ENCODE measurements around the gene GGTLC2. TPM values are rescaled to one million over a fixed set of nuclear protein-coding genes. Genes with fewer than 3 reads are reported as not detected.

GGTLC2 gene
- polyA plus RNA-seq, 1 donor from 2014 or later = not detected

DNA sequence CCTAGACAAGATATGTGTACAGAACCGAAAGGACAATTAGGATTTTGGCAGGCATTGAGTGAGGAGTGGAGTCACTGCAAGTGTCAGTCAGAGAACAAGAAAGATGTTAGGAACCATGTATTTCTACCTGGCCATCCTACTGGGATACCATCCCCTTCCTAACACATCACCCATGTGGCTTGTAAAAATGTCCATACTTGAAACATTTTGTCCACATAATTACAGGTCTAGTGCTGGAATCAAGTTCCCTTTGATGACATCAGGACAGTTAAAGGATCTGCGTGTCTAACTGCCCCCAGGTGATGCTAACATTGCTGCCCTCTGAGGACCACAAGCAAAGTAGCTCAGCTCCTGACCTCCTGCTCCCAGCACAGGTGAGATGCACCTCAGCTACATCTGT is 31.9 kb upstream of the GGTLC2 start:
- Histone ChIP-seq H3K27ac (ENCODE audit: low read length) (no peak overlapping the region), H3K4me2 (ENCODE audit: low read length) (no peak overlapping the region), H3F3A (ENCODE audit: insufficient read depth, low read length, poor library complexity, severe bottlenecking) (no peaks in the 10 kb centered on the region), H3K9me3 (ENCODE audit: low read length) (no peaks in the 10 kb centered on the region), H3K9ac (ENCODE audit: low read length) (no peak overlapping the region), H3K27me3 (ENCODE audit: insufficient read depth, low read depth, low read length) (no peaks in the 10 kb centered on the region), H3K9me2 (ENCODE audit: insufficient read depth, low read length) (no peaks in the 10 kb centered on the region), H2AFZ (ENCODE audit: low read depth, low read length) (no peak overlapping the region), H3K36me3 (ENCODE audit: insufficient read depth, low read length) (no peaks in the 10 kb centered on the region), H3K79me2 (replicated peaks; ENCODE audit: insufficient read depth, low read length) (no peaks in the 10 kb centered on the region), H4K20me1 (ENCODE audit: insufficient read depth) (no peaks in the 10 kb centered on the region), H3K4me3 (ENCODE audit: low read length) (no peak overlapping the region)
- TF ChIP-seq RAD21 (conservative IDR thresholded peaks at IDR 0.05) = no peak
- TF ChIP-seq TAF1 (IDR thresholded peaks at IDR 0.05; ENCODE audit: low read depth) = no peak
- TF ChIP-seq SMC3 (conservative IDR thresholded peaks at IDR 0.05; ENCODE audit: poor library complexity) = no peak
- TF ChIP-seq REST (IDR thresholded peaks at IDR 0.05; ENCODE audit: borderline replicate concordance) = no peak
- TF ChIP-seq MXI1 (conservative IDR thresholded peaks at IDR 0.05; ENCODE audit: poor library complexity, severe bottlenecking) = no peak
- TF ChIP-seq, protein P1, sequence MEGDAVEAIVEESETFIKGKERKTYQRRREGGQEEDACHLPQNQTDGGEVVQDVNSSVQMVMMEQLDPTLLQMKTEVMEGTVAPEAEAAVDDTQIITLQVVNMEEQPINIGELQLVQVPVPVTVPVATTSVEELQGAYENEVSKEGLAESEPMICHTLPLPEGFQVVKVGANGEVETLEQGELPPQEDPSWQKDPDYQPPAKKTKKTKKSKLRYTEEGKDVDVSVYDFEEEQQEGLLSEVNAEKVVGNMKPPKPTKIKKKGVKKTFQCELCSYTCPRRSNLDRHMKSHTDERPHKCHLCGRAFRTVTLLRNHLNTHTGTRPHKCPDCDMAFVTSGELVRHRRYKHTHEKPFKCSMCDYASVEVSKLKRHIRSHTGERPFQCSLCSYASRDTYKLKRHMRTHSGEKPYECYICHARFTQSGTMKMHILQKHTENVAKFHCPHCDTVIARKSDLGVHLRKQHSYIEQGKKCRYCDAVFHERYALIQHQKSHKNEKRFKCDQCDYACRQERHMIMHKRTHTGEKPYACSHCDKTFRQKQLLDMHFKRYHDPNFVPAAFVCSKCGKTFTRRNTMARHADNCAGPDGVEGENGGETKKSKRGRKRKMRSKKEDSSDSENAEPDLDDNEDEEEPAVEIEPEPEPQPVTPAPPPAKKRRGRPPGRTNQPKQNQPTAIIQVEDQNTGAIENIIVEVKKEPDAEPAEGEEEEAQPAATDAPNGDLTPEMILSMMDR (IDR thresholded peaks at IDR 0.05; ENCODE audit: poor library complexity, severe bottlenecking) = no peak
- TF ChIP-seq POLR2AphosphoS5 (IDR thresholded peaks at IDR 0.05) = no peak
- no peak for TF ChIP-seq EZH2 (IDR thresholded peaks at IDR 0.05; ENCODE audit: borderline replicate concordance, insufficient read depth, low read length, poor library complexity, severe bottlenecking)
- TF ChIP-seq EP300 (conservative IDR thresholded peaks at IDR 0.05; ENCODE audit: poor library complexity, severe bottlenecking) = no peak

GRCh38 chr22:22614065-22614464 is 30.3 kb upstream of the GGTLC2 start:
- no peak for TF ChIP-seq POLR2AphosphoS5 (IDR thresholded peaks at IDR 0.05)
- no peak for TF ChIP-seq EZH2 (IDR thresholded peaks at IDR 0.05; ENCODE audit: borderline replicate concordance, insufficient read depth, low read length, poor library complexity, severe bottlenecking)
- no peak for TF ChIP-seq SMC3 (conservative IDR thresholded peaks at IDR 0.05; ENCODE audit: poor library complexity)
- TF ChIP-seq REST (IDR thresholded peaks at IDR 0.05; ENCODE audit: borderline replicate concordance) = no peak
- TF ChIP-seq, protein P1 (IDR thresholded peaks at IDR 0.05; ENCODE audit: poor library complexity, severe bottlenecking) = no peak
- TF ChIP-seq EP300 (conservative IDR thresholded peaks at IDR 0.05; ENCODE audit: poor library complexity, severe bottlenecking) = no peak
- TF ChIP-seq TAF1 (IDR thresholded peaks at IDR 0.05; ENCODE audit: low read depth) = no peak
- no peak for TF ChIP-seq MXI1 (conservative IDR thresholded peaks at IDR 0.05; ENCODE audit: poor library complexity, severe bottlenecking)
- no peak for TF ChIP-seq RAD21 (conservative IDR thresholded peaks at IDR 0.05)
- no peaks in the 10 kb centered on the region for H3K9me3 ChIP-seq (ENCODE audit: low read length)
- H3K4me2 ChIP-seq (ENCODE audit: low read length) = no peak overlapping the region

More at GRCh38 chr22:22614065-22614464, 30.3 kb upstream of the GGTLC2 start:
- H3K4me3 ChIP-seq (ENCODE audit: low read length) = no peak overlapping the region
- no peaks in the 10 kb centered on the region for H3K36me3 ChIP-seq (ENCODE audit: insufficient read depth, low read length)
- H3K9me2 ChIP-seq (ENCODE audit: insufficient read depth, low read length) = no peaks in the 10 kb centered on the region
- H3K79me2 ChIP-seq (replicated peaks; ENCODE audit: insufficient read depth, low read length) = no peaks in the 10 kb centered on the region
- no peaks in the 10 kb centered on the region for H3K27me3 ChIP-seq (ENCODE audit: insufficient read depth, low read depth, low read length)
- H4K20me1 ChIP-seq (ENCODE audit: insufficient read depth) = no peaks in the 10 kb centered on the region
- H3K9ac ChIP-seq (ENCODE audit: low read length) = no peak overlapping the region
- H3K27ac ChIP-seq (ENCODE audit: low read length) = no peak overlapping the region
- H3F3A ChIP-seq (ENCODE audit: insufficient read depth, low read length, poor library complexity, severe bottlenecking) = no peaks in the 10 kb centered on the region
- H2AFZ ChIP-seq (ENCODE audit: low read depth, low read length) = no peak overlapping the region

Data from neural cell (in vitro differentiated cells).